GM12801 (cell line): ENCODE measurements around the gene RNF6.

Source experiments
- CTCF ChIP-seq: IDR thresholded peaks from one replicate; pipeline ENCODE4 v1.5.1; 2011; ENCODE audit warnings: control low read depth; ENCODE audit not compliant: insufficient read length; ENCODE audit errors: extremely low read depth

RNF6 gene

GRCh38 chr13:26184791-26185250 is 37.3 kb downstream of the RNF6 start:
- TF ChIP-seq CTCF, result peak; percentile 2

GRCh38 chr13:26183416-26183815 is 38.7 kb downstream of the RNF6 start:
- no peak for TF ChIP-seq CTCF

- TF ChIP-seq CTCF, result no peak
Measured at GRCh38 chr13:26179344-26179743, 42.8 kb downstream of the RNF6 start.

GRCh38 chr13:26168835-26169234 is 53.3 kb downstream of the RNF6 start:
- TF ChIP-seq CTCF, result no peak

- TF ChIP-seq CTCF, result no peak
Measured at GRCh38 chr13:26168237-26168814, 53.8 kb downstream of the RNF6 start.

GRCh38 chr13:26163812-26164211 is 58.3 kb downstream of the RNF6 start:
- TF ChIP-seq CTCF, result no peak
